AG20443 (cell line): ENCODE results near the gene WDR37.
"Not testable (repeated sequence)": the region's sequence is repeated elsewhere in the genome, so short reads cannot be mapped to it uniquely, and the experiment has no call there.

Experiments used
- DNase-seq: peaks from one replicate; pipeline ENCODE4 v3.0.0; 2012; ENCODE audit warnings: low spot score, mixed read lengths

The WDR37 gene

GRCh38 chr10:1043532-1043995, 12.6 kb upstream of the WDR37 start:
- no peak for DNase-seq

- no peak for DNase-seq
Measured at GRCh38 chr10:1044146-1044545, 12.0 kb upstream of the WDR37 start.

DNA sequence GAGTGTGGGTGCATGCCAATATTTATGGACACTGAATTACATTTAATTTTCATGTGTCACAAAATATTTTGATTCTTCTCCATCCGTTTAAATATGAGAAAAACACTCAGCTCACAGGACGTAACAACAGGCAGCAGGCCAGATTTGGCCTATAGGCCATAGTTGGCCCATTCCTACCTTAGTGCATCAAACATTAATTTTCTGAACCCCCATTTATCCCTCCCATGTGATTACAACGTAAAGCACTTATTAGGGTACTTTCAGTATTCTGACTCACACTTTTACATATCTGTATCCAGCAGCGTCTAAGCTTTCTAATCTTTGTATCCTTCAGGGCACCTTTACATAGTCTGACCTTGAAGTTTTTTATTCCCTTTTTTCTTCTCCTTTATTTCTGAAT, 11.2 kb upstream of the WDR37 start:
- DNase-seq, result no peak

GRCh38 chr10:1045415-1045814, 10.8 kb upstream of the WDR37 start:
- DNase-seq, result no peak

DNA sequence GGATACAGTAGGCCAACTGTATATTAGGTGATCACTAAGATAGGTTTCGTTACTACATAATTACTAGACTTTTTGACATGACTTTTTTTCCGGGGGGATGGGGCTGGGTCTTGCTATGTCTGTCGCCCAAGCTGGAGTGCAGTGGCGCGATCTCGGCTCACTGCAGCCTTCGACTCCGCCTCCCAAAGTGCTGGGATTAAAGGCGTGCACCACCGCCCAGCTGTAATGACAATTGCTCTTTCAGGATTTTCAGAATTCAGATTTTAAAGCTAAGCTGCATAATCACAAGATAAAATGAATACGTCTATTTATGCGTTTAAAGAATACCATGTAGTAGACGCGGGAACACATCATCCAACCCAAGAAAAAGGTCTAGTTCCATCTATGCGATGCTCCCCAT, 8.2 kb upstream of the WDR37 start:
- no peak for DNase-seq

- DNase-seq, result no peak
Measured at GRCh38 chr10:1048349-1048731, 7.8 kb upstream of the WDR37 start.

GRCh38 chr10:1048732-1049424, 7.3 kb upstream of the WDR37 start, which contains the start of gene IDI1:
Gene IDI1, minus strand, starts transcription at chr10:1049119. Its CDS starts 116 bp downstream, at chr10:1049003.
- DNase-seq, result peak; percentile 97

GRCh38 chr10:1049425-1049958, 6.7 kb upstream of the WDR37 start:
- DNase-seq, result no peak

DNA sequence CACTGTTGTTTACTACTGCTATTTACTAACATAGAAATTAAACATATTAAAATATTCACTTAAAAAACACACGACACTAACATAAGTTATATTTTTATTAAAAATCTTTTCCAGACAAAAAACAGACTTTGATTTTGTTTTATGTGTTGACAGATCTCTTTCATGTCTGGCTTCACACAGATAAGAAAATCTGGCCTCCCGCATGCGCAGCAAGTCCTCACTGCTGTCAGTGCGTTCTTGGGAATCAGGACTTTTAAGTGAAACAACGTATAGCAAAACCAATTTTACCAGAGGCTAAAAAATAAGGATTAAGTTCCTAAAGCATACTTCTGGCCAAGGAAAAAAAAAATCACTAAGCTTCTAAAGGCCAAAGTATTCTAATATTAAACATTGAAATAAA, 6.0 kb upstream of the WDR37 start:
- no peak for DNase-seq

- no peak for DNase-seq
Measured at GRCh38 chr10:1050554-1050953, 5.6 kb upstream of the WDR37 start.

GRCh38 chr10:1054684-1055083, 1.5 kb upstream of the WDR37 start:
- DNase-seq, result no peak

- DNase-seq, result no peak
Measured at GRCh38 chr10:1057106-1057657, 997 bp downstream of the WDR37 start.

GRCh38 chr10:1058017-1058416, 1.8 kb downstream of the WDR37 start:
- no peak for DNase-seq

DNA sequence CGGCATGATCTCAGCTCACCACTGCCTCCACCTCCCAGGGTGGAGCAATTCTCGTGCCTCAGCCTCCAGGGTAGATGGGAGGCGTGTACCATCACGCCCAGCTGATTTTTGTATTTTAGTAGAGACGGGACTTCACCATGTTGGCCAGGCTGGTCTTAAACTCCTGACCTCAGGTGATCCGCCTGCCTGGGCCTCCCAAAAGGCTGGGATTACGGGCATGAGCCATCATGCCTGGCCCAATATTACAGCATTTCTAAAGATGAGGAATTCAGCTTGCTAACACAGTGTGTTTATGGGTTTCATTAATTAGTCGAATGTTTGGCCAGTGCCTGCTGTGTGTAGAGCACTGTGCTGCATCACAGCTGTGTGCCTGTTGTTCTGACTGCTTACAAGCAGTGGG, 3.7 kb downstream of the WDR37 start:
- DNase-seq, result no peak

GRCh38 chr10:1061930-1062774, 6.0 kb downstream of the WDR37 start:
- no peak for DNase-seq

DNA sequence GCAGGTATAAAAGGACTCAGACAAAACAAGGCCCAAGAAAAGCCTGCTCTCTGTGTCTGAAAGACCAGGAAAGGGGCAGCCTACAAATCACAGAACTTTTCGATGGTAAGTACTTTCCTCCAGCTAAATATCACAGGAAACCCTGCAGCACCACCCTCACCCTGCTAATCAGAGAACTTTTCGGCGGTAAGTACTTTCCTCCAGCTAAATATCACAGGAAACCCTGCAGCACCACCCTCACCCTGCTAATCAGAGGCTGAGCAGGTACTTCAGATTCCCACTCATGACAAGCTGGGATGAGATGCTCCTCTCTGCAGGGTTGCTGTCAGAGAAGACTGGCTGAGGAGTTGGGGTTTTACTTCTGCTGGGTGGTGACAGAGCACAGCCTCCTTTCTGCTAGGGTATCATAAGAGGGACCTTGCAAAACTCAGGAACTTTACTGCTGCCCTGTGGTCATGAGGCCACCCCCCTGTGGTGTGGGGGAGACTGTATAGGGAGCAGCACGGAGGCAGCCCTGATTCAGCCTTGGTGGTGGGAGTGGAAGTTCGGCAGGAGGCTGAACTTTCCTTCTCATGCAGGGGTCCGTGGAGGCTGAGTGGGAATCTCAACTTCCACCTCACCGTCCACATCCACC, 7.2 kb downstream of the WDR37 start:
- DNase-seq, result no peak

DNA sequence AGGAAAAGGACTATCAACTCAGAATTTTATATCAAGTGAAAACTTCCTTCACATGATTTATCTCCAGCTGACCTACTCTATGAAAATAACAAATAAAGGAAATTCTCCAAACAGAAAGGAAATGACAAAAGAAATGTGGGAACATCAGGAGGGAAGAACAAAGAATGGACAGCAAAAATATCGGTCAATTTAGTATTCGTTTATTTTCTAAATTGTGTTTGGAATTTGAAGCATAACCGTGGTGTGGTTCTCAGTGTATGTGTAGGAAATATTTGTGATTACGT, 8.7 kb downstream of the WDR37 start:
- no peak for DNase-seq

DNA sequence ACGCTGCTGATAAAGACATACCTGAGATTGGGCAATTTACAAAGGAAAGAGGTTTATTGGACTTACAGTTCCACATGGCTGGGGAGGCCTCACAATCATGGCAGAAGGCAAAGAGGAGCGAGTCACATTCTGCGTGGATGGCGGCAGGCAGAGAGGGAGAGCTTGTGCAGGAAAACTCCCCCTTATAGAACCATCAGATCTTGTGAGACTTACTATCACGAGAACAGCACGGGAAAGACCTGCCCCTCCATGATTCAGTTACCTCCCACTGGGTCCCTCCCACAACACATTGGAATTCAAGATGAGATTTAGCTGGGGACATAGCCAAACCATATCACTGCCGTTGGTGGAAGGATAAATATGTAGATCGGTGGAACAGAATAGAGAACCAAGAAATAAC, 10.5 kb downstream of the WDR37 start:
- DNase-seq, result not testable (repeated sequence)

GRCh38 chr10:1068380-1069361, 12.5 kb downstream of the WDR37 start:
- no peak for DNase-seq

DNA sequence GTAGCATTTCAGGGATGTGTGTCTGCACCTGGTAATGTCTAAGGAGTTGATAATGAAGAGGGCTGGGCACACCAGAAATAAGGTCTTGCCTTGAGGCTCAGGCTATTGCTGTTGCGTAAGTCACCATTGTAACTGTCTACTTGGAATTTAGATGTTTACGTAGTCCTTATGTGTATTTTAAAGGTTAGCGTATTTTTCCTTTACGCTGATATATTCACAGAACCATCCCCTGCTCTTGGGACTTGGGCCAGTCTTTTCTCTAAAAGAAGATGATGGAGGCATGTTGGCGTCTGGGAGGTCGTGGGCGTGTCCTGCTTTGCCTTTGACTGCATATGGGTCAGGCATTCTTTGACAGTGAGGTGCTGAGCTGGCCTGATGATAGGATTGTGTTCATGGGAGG, 14.7 kb downstream of the WDR37 start:
- DNase-seq, result no peak

GRCh38 chr10:1074052-1074747, 18.0 kb downstream of the WDR37 start:
- DNase-seq, result no peak
